Activated B cell treated with CpG ODN at 0.5 μM for 24 hours (primary cell): ENCODE measurements around the gene GNA14. TPM values are rescaled to one million over a fixed set of nuclear protein-coding genes. Genes with fewer than 3 reads are reported as not detected.
"Not testable (repeated sequence)": the region's sequence is repeated elsewhere in the genome, so short reads cannot be mapped to it uniquely, and the experiment has no call there.

Experiments used
- ATAC-seq: fragments of 200-7000 bp; cut with Tn5 transposase; one replicate; pipeline ENCODE4 v1.10.0; 2021; ENCODE audit warnings: low read depth, mild to moderate bottlenecking, moderate library complexity
- CTCF ChIA-PET: fragments of 350-600 bp; sonication (Branson Sonifier 250); formaldehyde crosslinking; loops from one replicate; lab custom pipeline; 2021; ENCODE audit warnings: antibody characterized with exemption; lab: Charles Lee
- POLR2A ChIA-PET: fragments of 350-600 bp; sonication (Branson Sonifier 250); formaldehyde crosslinking; loops from one replicate; lab custom pipeline; 2021; ENCODE audit warnings: antibody characterized with exemption; lab: Charles Lee
- DNase-seq: peaks from one replicate; pipeline ENCODE4 v3.0.0; 2022
- H3K27ac Mint-ChIP-seq: one replicate; pipeline ENCODE4 v1.8.0; 2020; ENCODE audit warnings: mixed read lengths
- H3K27me3 Mint-ChIP-seq: one replicate; pipeline ENCODE4 v1.8.0; 2021; ENCODE audit warnings: mixed read lengths
- H3K36me3 Mint-ChIP-seq: one replicate; pipeline ENCODE4 v1.8.0; 2021; ENCODE audit warnings: low read depth, mixed read lengths
- H3K4me1 Mint-ChIP-seq: one replicate; pipeline ENCODE4 v1.8.0; 2021; ENCODE audit warnings: mixed read lengths
- H3K4me3 Mint-ChIP-seq: one replicate; pipeline ENCODE4 v1.8.0; 2020; ENCODE audit warnings: mild to moderate bottlenecking, mixed read lengths
- H3K9me3 Mint-ChIP-seq: one replicate; pipeline ENCODE4 v1.8.0; 2020; ENCODE audit warnings: mixed read lengths
- CTCF ChIP-seq: fragments of 200-600 bp; IDR thresholded peaks from one replicate; pipeline ENCODE4 v1.8.0; 2022; ENCODE audit warnings: antibody characterized with exemption, mild to moderate bottlenecking
- intact Hi-C: fragments of 100-400 bp; cut with micrococcal nuclease; formaldehyde crosslinking; loops from one replicate; pipeline ENCODE4 v1.15.1; 2024
- total RNA-seq: library from RNA; stranded (reverse); gene quantifications from 2 replicates; pipeline ENCODE4 v1.2.3, GENCODE V29; 2022

Gene GNA14
- total RNA-seq, 1 donor from 2014 or later: not detected

GRCh38 chr9:77449240-77450084 lies 198.7 kb downstream of the GNA14 start:
- POLR2A ChIA-PET: no interaction called here
- ATAC-seq (no peak), DNase-seq (no peak)
- CTCF ChIA-PET: no interaction called here
- no peak overlapping the region for H3K27ac Mint-ChIP-seq
- no peak overlapping the region for H3K4me3 Mint-ChIP-seq
- no peak for TF ChIP-seq CTCF
- peaks cover 6% of the 10 kb centered on the region for H3K27me3 Mint-ChIP-seq
- H3K4me1 Mint-ChIP-seq: peaks cover 5% of the 10 kb centered on the region
- intact Hi-C loops: no loop called here
- no peaks in the 10 kb centered on the region for H3K36me3 Mint-ChIP-seq
- H3K9me3 Mint-ChIP-seq: peaks cover 4% of the 10 kb centered on the region

- ChIA-PET POLR2A (no interaction called here), CTCF (interaction anchor here (1.7 kb wide), 1 partner anchor 9 kb away, joined by 4 read pairs; no protein-coding TSS in a partner anchor)
- peaks cover 4% of the 10 kb centered on the region for H3K9me3 Mint-ChIP-seq
- no peak overlapping the region for H3K4me3 Mint-ChIP-seq
- H3K36me3 Mint-ChIP-seq: no peaks in the 10 kb centered on the region
- DNase-seq (no peak), ATAC-seq (no peak)
- intact Hi-C loops: no loop called here
- peaks cover 6% of the 10 kb centered on the region for H3K27me3 Mint-ChIP-seq
- H3K27ac Mint-ChIP-seq: no peak overlapping the region
- H3K4me1 Mint-ChIP-seq: no peaks in the 10 kb centered on the region
- TF ChIP-seq CTCF: no peak
These were observed 200.5 kb downstream of the GNA14 start for GRCh38 chr9:77447646-77448045.

GRCh38 chr9:77442436-77442835 lies 205.7 kb downstream of the GNA14 start:
- peaks cover 5% of the 10 kb centered on the region for H3K27me3 Mint-ChIP-seq
- intact Hi-C loops: no loop called here
- TF ChIP-seq CTCF: no peak
- ATAC-seq (no peak), DNase-seq (no peak)
- no peaks in the 10 kb centered on the region for H3K4me1 Mint-ChIP-seq
- no peak overlapping the region for H3K4me3 Mint-ChIP-seq
- POLR2A ChIA-PET: no interaction called here
- H3K36me3 Mint-ChIP-seq: no peaks in the 10 kb centered on the region
- H3K9me3 Mint-ChIP-seq: peaks cover 1% of the 10 kb centered on the region
- CTCF ChIA-PET: interaction anchor here (1.5 kb wide), 1 partner anchor 15 kb away, joined by 8 read pairs; no protein-coding TSS in a partner anchor
- H3K27ac Mint-ChIP-seq: no peak overlapping the region

GRCh38 chr9:77441124-77441523 lies 207.0 kb downstream of the GNA14 start:
- H3K4me1 Mint-ChIP-seq, ATAC-seq, DNase-seq, H3K9me3 Mint-ChIP-seq, H3K36me3 Mint-ChIP-seq, H3K27ac Mint-ChIP-seq, H3K4me3 Mint-ChIP-seq, POLR2A ChIA-PET, H3K27me3 Mint-ChIP-seq, intact Hi-C loops: not testable (repeated sequence)
- CTCF ChIA-PET: interaction anchor here (1.2 kb wide), 1 partner anchor 13 kb away, joined by 3 read pairs; no protein-coding TSS in a partner anchor

- no peaks in the 10 kb centered on the region for H3K4me1 Mint-ChIP-seq
- H3K27me3 Mint-ChIP-seq: peaks cover 4% of the 10 kb centered on the region
These were observed 208.1 kb downstream of the GNA14 start for GRCh38 chr9:77440057-77440456.

More at GRCh38 chr9:77440057-77440456, 208.1 kb downstream of the GNA14 start:
- no peaks in the 10 kb centered on the region for H3K36me3 Mint-ChIP-seq
- no peak overlapping the region for H3K4me3 Mint-ChIP-seq
- no peak for TF ChIP-seq CTCF
- no peak for ATAC-seq
- intact Hi-C loops: no loop called here
- ChIA-PET CTCF (interaction anchor here (2.8 kb wide), 1 partner anchor 17 kb away, joined by 8 read pairs; no protein-coding TSS in a partner anchor), POLR2A (no interaction called here)
- H3K9me3 Mint-ChIP-seq: no peaks in the 10 kb centered on the region
- H3K27ac Mint-ChIP-seq: no peak overlapping the region
- DNase-seq: no peak
